Muscle layer of colon (tissue), 2 donors: ENCODE results near the gene PRDM16.

ENCODE experiments used
- H3K27ac ChIP-seq: one replicate; pipeline ENCODE4 v1.7.0; 2013; ENCODE audit warnings: low read depth, mild to moderate bottlenecking, low read length, moderate library complexity
- H3K27me3 ChIP-seq, 2 donors: one replicate each; pipeline ENCODE4 v1.7.0; 2013; ENCODE audit warnings: low read length in 2 of 2, mild to moderate bottlenecking in 2 of 2; ENCODE audit not compliant: insufficient read depth in 2 of 2, control insufficient read depth in 1 of 2
- H3K36me3 ChIP-seq: one replicate; pipeline ENCODE4 v1.7.0; 2013; ENCODE audit warnings: mild to moderate bottlenecking, low read length; ENCODE audit not compliant: insufficient read depth
- H3K4me1 ChIP-seq: one replicate; pipeline ENCODE4 v1.7.0; 2013; ENCODE audit warnings: mild to moderate bottlenecking, low read length; ENCODE audit not compliant: insufficient read depth
- H3K4me3 ChIP-seq, 2 donors: one replicate each; pipeline ENCODE4 v1.7.0; 2013; ENCODE audit warnings: low read length in 2 of 2, low read depth in 1 of 2, mild to moderate bottlenecking in 1 of 2, moderate library complexity in 1 of 2
- H3K9ac ChIP-seq: one replicate; pipeline ENCODE4 v1.7.0; 2013; ENCODE audit warnings: low read length
- H3K9me3 ChIP-seq: one replicate; pipeline ENCODE4 v1.7.0; 2013; ENCODE audit warnings: mild to moderate bottlenecking, low read length
- donor health status: abdominal sarcoma.
- donor health status: Adenocarcinoma of cecum.

PRDM16 gene

DNA sequence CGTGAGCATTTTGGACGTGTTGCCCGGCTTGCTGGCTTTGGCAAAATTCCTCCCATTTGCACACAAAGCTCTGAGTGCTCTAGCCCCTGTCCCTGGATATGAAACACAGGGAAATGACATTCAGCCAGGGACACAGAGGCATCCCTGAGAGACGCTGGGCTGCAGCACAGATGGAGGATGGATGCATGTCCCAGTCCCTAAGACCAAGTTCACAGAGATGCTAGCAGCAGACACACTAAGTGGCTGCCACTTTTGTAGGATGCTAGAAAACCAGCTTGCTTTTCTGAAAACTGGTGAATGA is 35.3 kb upstream of the PRDM16 start:
- no peak overlapping the region for H3K27ac ChIP-seq
- peaks cover 0 to 40% of the 10 kb centered on the region in 2 donors for H3K27me3 ChIP-seq
- no peaks in the 10 kb centered on the region for H3K4me1 ChIP-seq
- H3K9ac ChIP-seq, result no peak overlapping the region
- H3K9me3 ChIP-seq, result no peaks in the 10 kb centered on the region
- H3K36me3 ChIP-seq, result no peaks in the 10 kb centered on the region
- no peak overlapping the region for H3K4me3 ChIP-seq

- no peaks in the 10 kb centered on the region for H3K36me3 ChIP-seq
- H3K27ac ChIP-seq, result no peak overlapping the region
- H3K9me3 ChIP-seq, result no peaks in the 10 kb centered on the region
- H3K4me3 ChIP-seq, result no peak overlapping the region
- H3K4me1 ChIP-seq, result no peaks in the 10 kb centered on the region
- H3K9ac ChIP-seq, result no peak overlapping the region
- H3K27me3 ChIP-seq, result peaks cover 0 to 40% of the 10 kb centered on the region in 2 donors
Measured at GRCh38 chr1:3034162-3034561, 34.8 kb upstream of the PRDM16 start.

DNA sequence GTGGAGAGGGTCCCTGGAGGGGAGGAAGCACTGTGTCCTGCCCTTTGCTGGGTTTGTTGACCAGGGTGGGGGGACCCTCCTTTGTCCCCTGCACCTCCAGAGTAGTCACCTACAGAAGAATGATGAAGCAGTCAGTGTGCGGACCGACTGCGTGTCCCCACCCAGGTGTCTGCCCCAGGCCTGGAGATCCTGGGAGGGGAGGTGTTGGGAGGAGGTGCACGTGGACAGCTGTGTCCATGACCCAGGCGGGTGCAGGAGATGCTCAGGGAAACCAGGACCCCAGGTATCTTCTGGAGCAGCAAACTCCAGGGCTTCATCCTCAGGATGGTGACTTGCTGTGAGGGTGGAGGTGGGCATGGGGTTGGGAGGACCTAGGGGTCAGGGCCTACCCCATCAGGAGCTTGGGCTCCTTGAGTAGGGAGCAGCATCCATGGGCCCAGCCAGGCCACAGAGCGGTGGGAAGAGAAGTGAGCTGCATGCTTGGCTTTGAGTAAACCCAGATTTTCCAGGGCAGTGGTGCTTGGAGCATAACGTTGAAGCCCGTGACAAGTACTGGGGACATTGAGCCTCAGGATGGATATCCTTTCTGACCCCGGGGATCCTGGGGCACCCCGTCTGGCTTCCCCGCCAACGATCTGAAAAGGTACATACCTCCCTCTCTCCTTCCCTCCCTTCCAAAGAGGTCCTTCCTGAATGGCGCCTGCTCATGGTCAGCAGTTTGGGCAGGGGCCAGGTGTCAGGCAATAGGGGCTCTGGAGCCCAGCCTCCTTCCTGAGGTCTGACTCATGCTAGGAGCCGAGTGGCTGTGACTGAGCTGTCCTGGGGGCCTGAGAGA is 34.1 kb upstream of the PRDM16 start:
- Histone ChIP-seq H3K4me3 (no peak overlapping the region), H3K9me3 (no peaks in the 10 kb centered on the region), H3K27ac (no peak overlapping the region), H3K27me3 (peaks cover 0 to 34% of the 10 kb centered on the region in 2 donors), H3K36me3 (no peaks in the 10 kb centered on the region), H3K4me1 (no peaks in the 10 kb centered on the region), H3K9ac (no peak overlapping the region)

DNA sequence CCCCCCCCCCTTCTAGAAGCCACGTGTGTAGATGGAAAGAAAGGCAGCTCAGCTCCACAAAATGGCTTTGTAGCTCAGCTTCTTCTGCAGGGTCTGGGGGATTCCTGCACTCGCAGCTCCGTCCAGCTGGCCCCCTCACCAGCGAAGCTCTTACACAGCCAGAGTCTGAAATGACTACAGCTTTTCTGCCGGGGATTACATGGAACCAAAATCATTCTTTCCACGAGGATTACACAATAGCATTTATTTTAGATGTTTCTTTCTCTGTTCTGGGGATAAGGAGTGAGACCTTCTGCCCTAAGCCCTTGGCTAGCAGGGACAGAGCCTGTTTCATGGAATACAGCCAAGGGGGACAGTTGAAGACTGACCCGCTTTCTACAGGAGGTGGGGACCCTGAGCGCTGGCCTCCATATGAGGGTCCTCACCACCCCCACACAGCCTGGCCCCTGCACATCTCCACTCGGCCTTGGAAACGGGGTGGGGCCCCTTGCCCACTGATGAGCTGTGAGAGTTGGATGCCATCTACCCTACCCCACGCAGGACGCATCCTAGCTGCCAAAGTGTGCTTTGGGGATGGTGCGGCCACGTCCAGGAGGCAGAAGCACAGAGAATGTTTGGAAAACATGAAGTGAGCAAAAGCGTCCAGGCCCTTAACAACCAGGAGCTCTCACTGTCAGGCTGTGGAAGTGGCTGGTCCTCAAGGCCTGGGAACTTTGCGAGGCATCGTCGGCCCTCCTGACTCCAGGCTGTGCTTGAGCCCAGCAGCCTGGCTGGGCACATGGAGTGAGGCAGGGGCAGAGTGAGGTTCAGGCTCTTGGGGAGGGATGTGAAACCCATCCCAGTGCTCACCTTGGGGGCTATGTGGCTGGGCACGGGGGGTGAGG is 33.2 kb upstream of the PRDM16 start:
- Histone ChIP-seq H3K4me1 (no peaks in the 10 kb centered on the region), H3K4me3 (no peak overlapping the region), H3K27me3 (peaks cover 0 to 32% of the 10 kb centered on the region in 2 donors), H3K9ac (no peak overlapping the region), H3K36me3 (no peaks in the 10 kb centered on the region), H3K9me3 (no peaks in the 10 kb centered on the region), H3K27ac (no peak overlapping the region)

DNA sequence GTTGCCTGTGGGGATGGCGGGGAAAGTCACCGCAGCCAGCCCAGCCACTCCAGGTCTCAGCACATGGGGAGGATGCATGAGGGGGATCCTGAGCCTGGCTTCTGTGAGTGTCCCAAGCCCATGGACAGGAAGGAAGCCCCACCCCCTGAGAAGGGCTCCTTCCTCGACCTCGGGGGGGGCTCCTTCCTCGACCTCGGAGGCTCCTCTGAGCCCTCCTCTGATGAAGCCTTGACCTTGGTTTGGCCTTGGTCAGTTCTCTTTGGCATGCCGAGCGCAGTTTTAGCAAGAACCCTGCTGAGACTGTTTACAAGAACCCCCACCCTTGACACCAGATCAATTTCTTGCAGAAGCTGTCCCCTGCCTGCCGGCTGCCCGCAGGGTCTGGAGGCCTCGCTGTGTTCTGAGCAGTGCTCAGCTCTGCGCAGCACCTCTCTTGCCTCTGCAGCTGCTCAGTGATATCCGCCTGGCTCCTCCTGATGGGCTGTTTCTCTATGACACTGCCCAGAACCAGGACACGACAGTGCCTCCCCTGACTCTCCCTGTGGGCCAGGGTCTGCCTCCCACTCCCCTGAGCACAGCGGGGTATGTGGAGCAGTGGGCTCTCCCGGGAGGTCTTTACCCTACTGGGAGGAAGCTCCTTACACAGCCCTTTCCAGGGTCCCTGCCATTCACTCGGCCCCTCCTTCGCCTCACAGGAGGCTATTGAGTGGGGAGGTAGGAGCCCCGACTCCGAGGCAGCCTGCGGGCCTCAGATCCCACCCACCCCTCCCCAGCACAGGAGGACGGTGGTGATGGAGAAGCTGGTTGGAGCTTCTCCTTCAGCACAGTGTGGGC is 32.3 kb upstream of the PRDM16 start:
- H3K9me3 ChIP-seq, result no peaks in the 10 kb centered on the region
- peaks cover 0 to 29% of the 10 kb centered on the region in 2 donors for H3K27me3 ChIP-seq
- H3K9ac ChIP-seq, result no peak overlapping the region
- no peak overlapping the region for H3K27ac ChIP-seq
- H3K4me3 ChIP-seq, result no peak overlapping the region
- no peaks in the 10 kb centered on the region for H3K36me3 ChIP-seq
- H3K4me1 ChIP-seq, result no peaks in the 10 kb centered on the region

GRCh38 chr1:3037281-3038040 is 31.5 kb upstream of the PRDM16 start:
- no peaks in the 10 kb centered on the region for H3K36me3 ChIP-seq
- no peaks in the 10 kb centered on the region for H3K4me1 ChIP-seq
- no peak overlapping the region for H3K27ac ChIP-seq
- H3K27me3 ChIP-seq, result peaks cover 0 to 28% of the 10 kb centered on the region in 2 donors
- H3K9ac ChIP-seq, result no peak overlapping the region
- no peaks in the 10 kb centered on the region for H3K9me3 ChIP-seq
- H3K4me3 ChIP-seq, result no peak overlapping the region

DNA sequence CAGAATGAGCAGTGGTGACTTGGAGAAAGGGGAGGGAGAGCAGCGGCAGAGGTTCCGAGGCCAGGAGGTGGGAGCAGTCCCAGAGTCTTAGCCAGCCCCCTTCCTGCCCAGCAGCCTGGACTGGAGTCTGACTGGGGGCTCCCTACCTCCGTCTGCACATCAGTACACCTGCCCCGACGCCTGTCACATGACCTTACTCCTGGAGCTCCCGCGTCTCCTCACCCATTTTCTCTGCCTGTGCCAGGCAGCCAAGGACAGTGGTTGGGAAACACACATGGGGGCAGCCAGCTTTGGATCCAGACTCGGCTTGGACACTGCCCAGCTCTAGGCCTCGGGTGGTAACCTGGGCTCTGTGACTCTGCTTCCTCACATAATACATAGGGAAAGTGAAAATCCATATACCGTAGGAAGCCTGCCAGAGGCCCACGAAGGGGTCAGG is 30.9 kb upstream of the PRDM16 start:
- no peaks in the 10 kb centered on the region for H3K4me1 ChIP-seq
- no peaks in the 10 kb centered on the region for H3K36me3 ChIP-seq
- no peaks in the 10 kb centered on the region for H3K9me3 ChIP-seq
- H3K27me3 ChIP-seq, result peaks cover 0 to 28% of the 10 kb centered on the region in 2 donors
- no peak overlapping the region for H3K9ac ChIP-seq
- H3K27ac ChIP-seq, result no peak overlapping the region
- no peak overlapping the region for H3K4me3 ChIP-seq

DNA sequence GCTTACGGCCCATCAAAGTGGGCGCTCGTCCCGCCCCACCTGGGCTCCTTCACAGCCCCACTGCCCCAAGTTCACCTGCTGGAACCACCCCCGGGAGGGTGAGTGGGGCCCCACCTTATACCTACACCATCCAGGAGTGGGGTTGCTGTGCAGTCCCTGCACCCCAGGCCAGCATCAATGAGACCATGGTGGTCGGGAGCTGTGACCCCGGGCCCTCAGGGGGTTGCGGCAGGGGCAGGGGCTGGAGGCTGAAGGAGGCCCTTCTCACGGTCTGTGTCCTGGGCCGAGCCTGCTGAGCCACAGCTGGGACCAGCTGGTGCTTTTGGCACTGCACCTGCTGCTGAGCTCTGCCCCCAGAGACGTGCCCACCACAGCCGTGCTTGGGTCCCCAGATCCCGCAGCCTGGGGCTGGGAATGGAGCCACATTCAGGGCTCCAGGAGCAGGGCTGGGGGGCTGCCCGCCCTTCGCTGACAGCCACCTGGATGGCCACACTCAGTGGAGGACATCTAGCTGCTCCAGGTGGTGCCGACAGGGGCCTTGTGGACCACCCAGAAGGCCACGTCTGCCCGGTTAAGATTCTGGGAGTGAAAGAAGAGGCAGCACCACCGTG is 30.3 kb upstream of the PRDM16 start:
- no peaks in the 10 kb centered on the region for H3K36me3 ChIP-seq
- no peaks in the 10 kb centered on the region for H3K4me1 ChIP-seq
- peaks cover 1 to 28% of the 10 kb centered on the region in 2 donors for H3K27me3 ChIP-seq
- H3K9ac ChIP-seq, result no peak overlapping the region
- no peaks in the 10 kb centered on the region for H3K9me3 ChIP-seq
- H3K27ac ChIP-seq, result no peak overlapping the region
- no peak overlapping the region for H3K4me3 ChIP-seq

DNA sequence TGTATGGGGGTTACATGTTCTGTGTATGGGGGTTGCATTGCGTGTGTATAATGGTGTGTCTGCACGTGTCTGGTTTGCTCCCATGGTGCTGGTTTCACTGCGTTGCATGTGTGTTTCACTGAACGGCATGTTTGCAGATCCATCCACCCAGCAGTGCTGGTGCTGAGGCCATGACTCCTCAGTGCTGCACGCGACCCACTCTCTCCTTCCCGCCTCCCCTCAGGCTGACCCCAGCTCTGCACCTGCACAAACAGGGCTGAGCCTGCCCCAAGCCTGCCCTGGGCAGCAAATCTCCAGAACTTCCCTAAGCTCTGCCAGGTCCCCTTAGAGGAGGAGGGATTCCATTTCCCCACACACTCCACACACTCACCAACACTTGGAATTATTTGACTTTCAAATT is 29.0 kb upstream of the PRDM16 start:
- no peak overlapping the region for H3K9ac ChIP-seq
- H3K27ac ChIP-seq, result no peak overlapping the region
- H3K9me3 ChIP-seq, result no peaks in the 10 kb centered on the region
- no peaks in the 10 kb centered on the region for H3K36me3 ChIP-seq
- H3K4me3 ChIP-seq, result no peak overlapping the region
- peaks cover 5 to 28% of the 10 kb centered on the region in 2 donors for H3K27me3 ChIP-seq
- H3K4me1 ChIP-seq, result no peaks in the 10 kb centered on the region

DNA sequence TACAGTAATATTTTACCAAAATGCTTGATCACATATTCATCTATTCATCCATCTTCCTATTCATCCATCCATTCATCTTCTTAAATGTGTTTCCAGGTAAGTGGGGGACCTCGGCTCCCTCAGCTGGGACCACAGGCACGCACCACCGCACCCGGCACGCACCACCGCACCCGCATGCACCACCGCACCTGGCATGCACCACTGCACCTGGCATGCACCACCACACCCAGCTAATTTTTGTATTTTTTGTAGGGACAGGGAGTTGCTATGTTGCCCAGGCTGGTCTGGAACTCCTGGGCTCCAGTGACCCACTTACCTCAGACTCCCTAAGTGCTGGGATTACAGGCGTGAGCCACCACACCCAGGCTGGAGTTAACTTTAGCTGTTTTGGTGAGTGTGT is 26.5 kb upstream of the PRDM16 start:
- Histone ChIP-seq H3K27ac (no peak overlapping the region), H3K27me3 (peaks cover 5 to 11% of the 10 kb centered on the region in 2 donors), H3K36me3 (no peaks in the 10 kb centered on the region), H3K4me3 (no peak overlapping the region), H3K4me1 (no peaks in the 10 kb centered on the region), H3K9ac (no peak overlapping the region), H3K9me3 (no peaks in the 10 kb centered on the region)
